ENCODE data around the gene RIF1.

GRCh38 chr2:151522556-151522955, 112.9 kb downstream of the RIF1 start:
- TF ChIP-seq CTCF (IDR thresholded peaks at IDR 0.05; ENCODE audit: insufficient read depth, low read length, poor library complexity, severe bottlenecking) (no peak), EZH2phosphoT487 (conservative IDR thresholded peaks at IDR 0.05; ENCODE audit: low read length) (no peak)
